Neural progenitor cell (in vitro differentiated cells): ENCODE measurements around the gene RNF214.

Experiments
- CTCF ChIP-seq: fragments of 200-600 bp; sonication (generic); IDR thresholded peaks from 2 replicates; pipeline ENCODE4 v1.5.1; 2017; ENCODE audit warnings: antibody characterized with exemption, mild to moderate bottlenecking
- EZH2 ChIP-seq: fragments of 200-600 bp; sonication (generic); IDR thresholded peaks from 2 replicates; pipeline ENCODE4 v1.6.1; 2017; ENCODE audit warnings: antibody characterized with exemption, mild to moderate bottlenecking, moderate library complexity

- TF ChIP-seq CTCF, result no peak
- no peak for TF ChIP-seq EZH2
Observed at GRCh38 chr11:117299351-117300282, 67.1 kb downstream of the RNF214 start.
